Fibroblast of mammary gland (primary cell): ENCODE measurements around the gene FSIP1.

ENCODE experiments used
- DNase-seq: peaks from one replicate; pipeline ENCODE4 v3.0.0-alpha.2; 2010; ENCODE audit warnings: low read depth
- H3K4me3 ChIP-seq: 2 replicates; pipeline ENCODE4 v1.5.1; 2011; ENCODE audit warnings: low read depth, mild to moderate bottlenecking, low read length, moderate library complexity; ENCODE audit not compliant: control insufficient read depth
- TF ChIP-seq, protein P1 (sequence below): conservative IDR thresholded peaks from 2 replicates; pipeline ENCODE4 v1.5.1; 2011; ENCODE audit warnings: low read depth, low read length, inconsistent platforms; ENCODE audit not compliant: control insufficient read depth, insufficient read depth

Gene FSIP1

DNA sequence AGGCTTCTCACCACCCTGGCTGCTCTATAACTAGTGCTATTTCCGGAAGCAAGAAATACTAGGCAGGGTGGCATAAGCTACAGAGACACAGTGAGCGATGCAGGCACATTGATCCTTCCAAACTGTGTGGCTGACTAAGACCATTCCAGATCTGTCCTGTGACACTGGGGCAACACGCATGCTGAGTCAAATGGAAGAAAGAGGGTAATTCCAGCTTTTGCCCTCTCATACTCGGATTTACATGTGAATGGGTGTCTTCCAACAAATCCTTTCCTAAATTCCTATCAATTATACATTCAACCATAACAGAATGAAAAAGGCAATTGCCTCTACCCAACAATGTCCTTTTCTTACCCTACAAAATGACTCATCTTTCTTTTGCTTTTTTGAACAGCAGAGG, 5.1 kb downstream of the FSIP1 start:
- DNase-seq, result no peak
- H3K4me3 ChIP-seq, result no peak overlapping the region
- TF ChIP-seq, protein P1, sequence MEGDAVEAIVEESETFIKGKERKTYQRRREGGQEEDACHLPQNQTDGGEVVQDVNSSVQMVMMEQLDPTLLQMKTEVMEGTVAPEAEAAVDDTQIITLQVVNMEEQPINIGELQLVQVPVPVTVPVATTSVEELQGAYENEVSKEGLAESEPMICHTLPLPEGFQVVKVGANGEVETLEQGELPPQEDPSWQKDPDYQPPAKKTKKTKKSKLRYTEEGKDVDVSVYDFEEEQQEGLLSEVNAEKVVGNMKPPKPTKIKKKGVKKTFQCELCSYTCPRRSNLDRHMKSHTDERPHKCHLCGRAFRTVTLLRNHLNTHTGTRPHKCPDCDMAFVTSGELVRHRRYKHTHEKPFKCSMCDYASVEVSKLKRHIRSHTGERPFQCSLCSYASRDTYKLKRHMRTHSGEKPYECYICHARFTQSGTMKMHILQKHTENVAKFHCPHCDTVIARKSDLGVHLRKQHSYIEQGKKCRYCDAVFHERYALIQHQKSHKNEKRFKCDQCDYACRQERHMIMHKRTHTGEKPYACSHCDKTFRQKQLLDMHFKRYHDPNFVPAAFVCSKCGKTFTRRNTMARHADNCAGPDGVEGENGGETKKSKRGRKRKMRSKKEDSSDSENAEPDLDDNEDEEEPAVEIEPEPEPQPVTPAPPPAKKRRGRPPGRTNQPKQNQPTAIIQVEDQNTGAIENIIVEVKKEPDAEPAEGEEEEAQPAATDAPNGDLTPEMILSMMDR, result no peak

DNA sequence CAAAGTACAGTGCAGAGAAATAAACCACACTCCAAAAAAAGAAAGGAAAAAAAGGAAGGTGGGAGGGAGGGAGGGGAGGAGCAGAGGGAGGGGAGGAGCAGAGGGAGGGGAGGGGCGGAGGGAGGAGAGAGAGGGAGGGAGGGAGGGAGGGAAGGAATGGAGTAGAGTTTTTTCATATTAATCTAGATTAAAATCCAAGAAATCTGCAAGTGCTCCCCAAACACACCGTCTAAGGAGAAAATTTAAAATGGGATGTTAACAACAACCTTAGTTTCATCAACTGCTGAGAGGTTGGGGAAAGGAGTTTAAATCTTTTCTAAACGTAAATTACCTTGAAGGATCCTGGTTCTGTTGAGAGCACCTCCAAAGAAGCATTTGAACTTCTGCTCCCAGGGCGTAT, 6.6 kb downstream of the FSIP1 start:
- H3K4me3 ChIP-seq, result no peak overlapping the region
- TF ChIP-seq, protein P1, result no peak
- no peak for DNase-seq

DNA sequence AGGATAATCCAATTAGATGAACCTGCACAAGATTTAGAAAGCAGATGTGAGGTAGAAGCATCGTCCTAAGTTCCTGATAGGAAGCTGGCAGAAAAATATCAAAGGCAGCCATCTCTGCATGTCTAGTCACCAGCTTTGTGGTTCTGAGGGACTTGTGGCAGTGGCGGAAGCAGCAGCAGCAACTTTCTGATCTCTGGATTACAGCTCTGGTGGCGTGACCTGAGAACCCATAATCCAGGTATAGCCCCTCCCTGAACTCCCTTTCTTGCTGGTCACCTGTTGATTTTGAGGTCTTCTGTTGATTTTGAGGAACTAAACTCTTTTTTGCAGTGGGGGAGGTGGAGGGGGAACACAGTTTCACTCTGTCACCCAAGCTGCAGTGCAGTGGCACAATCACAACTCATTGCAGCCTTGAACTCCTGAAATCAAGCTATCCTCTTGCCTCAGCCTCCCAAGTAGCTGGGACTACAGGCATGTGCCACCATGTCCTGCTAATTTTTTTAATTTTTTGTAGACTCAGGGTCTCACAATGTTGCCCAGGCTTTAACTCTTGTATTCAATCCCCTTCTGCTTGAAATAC, 7.9 kb downstream of the FSIP1 start:
- H3K4me3 ChIP-seq, result no peak overlapping the region
- no peak for DNase-seq
- TF ChIP-seq, protein P1, result no peak

DNA sequence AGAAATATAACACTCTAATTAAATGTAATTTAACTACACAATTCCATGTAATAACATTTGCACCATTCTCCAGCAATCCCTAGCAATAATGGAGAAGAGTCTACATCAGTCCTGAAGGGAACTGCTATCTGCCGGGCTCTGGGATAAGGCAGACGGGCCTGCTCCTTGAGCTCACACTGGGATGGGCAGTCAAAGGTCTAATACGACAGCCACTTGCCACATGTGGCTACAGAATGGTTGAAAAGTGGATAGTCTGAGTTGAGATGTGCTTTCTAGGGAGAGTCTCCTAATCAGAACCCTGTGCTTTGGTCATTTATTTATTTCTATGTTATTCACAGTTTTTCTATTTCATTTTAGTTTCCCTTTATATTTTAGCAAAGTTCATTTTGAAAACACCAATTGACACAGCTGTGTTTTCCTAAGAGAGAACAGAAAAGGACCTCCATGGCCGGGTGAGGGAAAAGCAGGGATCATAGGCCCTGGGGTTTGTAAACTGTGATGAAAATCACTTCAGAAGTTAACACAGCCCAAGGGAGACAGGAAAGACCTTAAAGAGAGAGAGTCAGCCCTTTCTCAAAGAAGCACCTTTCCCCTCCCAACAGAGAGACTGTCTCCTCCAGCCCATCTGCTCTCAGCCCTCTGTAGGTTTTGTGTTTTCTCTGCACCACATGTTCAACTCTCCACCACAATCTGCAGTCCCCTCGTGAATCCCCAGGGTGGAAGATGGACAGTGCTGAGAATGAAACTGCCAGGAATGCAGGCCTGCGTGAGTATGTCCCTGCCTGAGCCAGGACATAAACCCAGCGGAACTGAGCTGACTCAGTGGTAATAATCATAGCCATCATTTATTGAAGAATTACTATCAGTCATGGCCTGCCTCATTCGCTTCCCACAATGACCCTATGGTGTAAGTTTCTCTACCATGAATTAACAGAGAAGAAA, 11.6 kb downstream of the FSIP1 start:
- TF ChIP-seq, protein P1, result peak; percentile 4
- peak; percentile 89 for DNase-seq
- H3K4me3 ChIP-seq, result peak overlapping the region; percentile 3

DNA sequence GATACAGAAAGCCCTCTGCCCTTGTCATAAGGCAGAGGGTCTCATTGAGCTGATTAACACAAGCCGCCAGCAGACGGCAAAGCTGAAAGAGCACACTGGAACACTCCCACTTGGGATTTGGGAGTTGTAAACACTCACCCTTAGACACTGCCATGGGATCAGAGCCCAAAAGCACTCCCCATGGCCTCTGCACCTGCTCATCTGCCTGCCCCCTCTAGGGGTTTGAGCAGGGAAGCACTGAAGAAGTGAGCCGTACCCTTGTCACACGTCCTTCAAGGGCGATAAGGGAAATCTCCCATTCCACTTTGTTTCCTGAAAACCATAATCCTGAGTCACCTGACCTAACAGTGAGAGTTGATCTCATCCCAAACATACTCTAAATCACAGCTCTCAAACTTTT, 14.7 kb downstream of the FSIP1 start:
- no peak for DNase-seq
- TF ChIP-seq, protein P1, result no peak

DNA sequence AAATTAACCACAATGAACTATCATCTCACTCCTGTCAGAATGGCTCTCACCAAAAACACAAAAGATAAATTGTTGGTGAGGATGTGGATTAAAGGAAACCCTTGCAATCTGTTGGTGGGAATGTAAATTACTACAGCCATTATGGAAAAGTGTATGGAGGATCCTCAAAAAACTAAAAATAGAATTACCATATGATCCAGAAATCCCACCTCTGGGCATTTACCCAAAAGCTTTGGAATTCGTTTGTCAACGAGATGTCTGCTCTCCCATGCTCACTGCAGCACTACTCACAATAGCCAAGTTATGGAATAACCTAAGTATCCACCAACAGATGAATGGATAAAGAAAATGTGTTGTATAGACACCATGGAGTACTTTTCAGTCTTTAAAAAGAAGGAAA, 21.6 kb downstream of the FSIP1 start:
- DNase-seq, result no peak
- no peak overlapping the region for H3K4me3 ChIP-seq
- TF ChIP-seq, protein P1, result no peak

More for the DNA sequence above, 14.7 kb downstream of the FSIP1 start:
- H3K4me3 ChIP-seq, result no peak overlapping the region
